Upper lobe of left lung (tissue), 4 donors: ENCODE results near the gene EXOC2.

Source experiments
- CTCF ChIP-seq, 6 experiments: fragments of 450-650 bp in 4 of 6; fragments of 200-600 bp in 2 of 6; sonication (generic) in 2 of 6; IDR thresholded peaks; one replicate each; pipeline ENCODE4 v1.5.1; 2016 to 2019; ENCODE audit warnings: antibody characterized with exemption in 6 of 6
- POLR2AphosphoS5 ChIP-seq, 2 donors: sonication (generic); formaldehyde crosslinking; IDR thresholded peaks; one replicate each; pipeline ENCODE4 v1.5.1; 2017; ENCODE audit warnings: antibody characterized with exemption in 2 of 2

GRCh38 chr6:650098-650497, 42.8 kb downstream of the EXOC2 start:
- TF ChIP-seq CTCF (IDR thresholded peaks at IDR 0.05) = no peak
- TF ChIP-seq POLR2AphosphoS5 (IDR thresholded peaks at IDR 0.05) = no peak
